ENCODE data around the gene CUEDC2.
A peak's percentile ranks its signal among the peaks of the same experiment; 100 is the strongest.

CUEDC2 gene

GRCh38 chr10:102434394-102435132 lies 2.2 kb upstream of the CUEDC2 start:
- DNase-seq (ENCODE audit: extremely low read depth, insufficient read length): no peak
- TF ChIP-seq CTCF (IDR thresholded peaks at IDR 0.05; ENCODE audit: insufficient read depth, low read length, poor library complexity, severe bottlenecking): no peak
- no peaks in the 10 kb centered on the region for H3K27me3 ChIP-seq (replicated peaks; ENCODE audit: control insufficient read depth, insufficient read depth, low read length)
- H3K36me3 ChIP-seq (ENCODE audit: control insufficient read depth, insufficient read depth, low read length): no peaks in the 10 kb centered on the region
- H3K4me3 ChIP-seq (replicated peaks; ENCODE audit: low read depth, low read length): no peak overlapping the region

DNA sequence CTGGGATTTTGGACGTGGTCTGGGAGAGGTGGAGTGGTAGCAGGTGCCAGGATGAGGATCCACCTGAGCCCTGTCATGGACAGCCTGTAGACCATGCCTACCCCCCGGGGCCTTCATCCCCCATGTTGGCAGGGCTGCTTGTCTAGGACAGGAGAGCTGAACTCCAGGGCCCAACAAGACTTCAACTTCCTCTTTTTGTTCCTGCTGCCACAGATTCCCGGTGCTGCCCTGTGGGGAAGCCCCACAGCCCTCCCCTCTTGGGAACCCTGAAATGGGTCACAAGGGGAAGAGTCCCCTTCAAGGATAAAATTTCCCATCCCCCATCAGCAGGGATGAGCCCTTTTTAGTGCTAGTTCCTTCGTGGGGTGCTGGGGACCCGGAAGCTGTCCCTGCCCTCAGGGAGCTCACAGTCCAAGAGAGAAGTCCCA lies 1.3 kb upstream of the CUEDC2 start:
- H3K4me3 ChIP-seq (replicated peaks; ENCODE audit: low read depth, low read length): no peak overlapping the region
- H3K36me3 ChIP-seq (ENCODE audit: control insufficient read depth, insufficient read depth, low read length): no peaks in the 10 kb centered on the region
- no peak for TF ChIP-seq CTCF (IDR thresholded peaks at IDR 0.05; ENCODE audit: insufficient read depth, low read length, poor library complexity, severe bottlenecking)
- H3K27me3 ChIP-seq (replicated peaks; ENCODE audit: control insufficient read depth, insufficient read depth, low read length): no peaks in the 10 kb centered on the region
- DNase-seq (ENCODE audit: extremely low read depth, insufficient read length): no peak

DNA sequence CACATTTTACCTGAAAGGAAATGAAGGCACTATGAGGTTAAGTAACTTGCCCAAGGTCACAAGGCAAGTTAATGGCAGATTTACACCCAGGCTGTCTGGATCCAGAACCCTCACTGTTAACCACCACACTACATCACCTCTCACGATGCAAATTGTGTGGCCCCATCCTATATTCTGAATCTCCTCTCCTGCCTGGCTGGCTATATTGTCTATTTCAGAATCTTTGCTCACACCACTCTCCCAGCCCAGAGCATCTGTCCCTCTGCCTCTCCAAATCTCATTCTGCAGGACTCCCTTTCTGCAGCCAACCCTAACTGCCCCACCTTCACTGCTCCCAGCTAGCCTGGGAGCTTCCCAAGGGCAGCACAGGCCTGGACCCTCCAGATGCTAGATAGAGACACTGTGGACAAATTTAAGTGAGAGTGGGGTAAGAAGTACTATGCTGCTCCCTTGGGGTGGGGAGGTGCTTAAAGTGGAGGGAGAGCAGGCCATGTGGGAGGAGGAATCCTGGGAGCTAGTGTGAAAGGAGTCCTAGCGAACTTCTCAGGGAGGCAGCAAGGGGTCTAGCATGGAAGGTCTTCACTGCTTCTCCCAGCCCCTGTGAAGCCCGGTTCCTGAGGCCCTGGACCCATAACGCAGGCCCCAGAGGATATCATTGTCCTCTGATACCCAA lies 786 bp downstream of the CUEDC2 start:
- peak overlapping the region; percentile 93 for H3K4me3 ChIP-seq (replicated peaks; ENCODE audit: low read depth, low read length)
- DNase-seq (ENCODE audit: extremely low read depth, insufficient read length): no peak
- no peaks in the 10 kb centered on the region for H3K27me3 ChIP-seq (replicated peaks; ENCODE audit: control insufficient read depth, insufficient read depth, low read length)
- H3K36me3 ChIP-seq (ENCODE audit: control insufficient read depth, insufficient read depth, low read length): no peaks in the 10 kb centered on the region
- TF ChIP-seq CTCF (IDR thresholded peaks at IDR 0.05; ENCODE audit: insufficient read depth, low read length, poor library complexity, severe bottlenecking): no peak

DNA sequence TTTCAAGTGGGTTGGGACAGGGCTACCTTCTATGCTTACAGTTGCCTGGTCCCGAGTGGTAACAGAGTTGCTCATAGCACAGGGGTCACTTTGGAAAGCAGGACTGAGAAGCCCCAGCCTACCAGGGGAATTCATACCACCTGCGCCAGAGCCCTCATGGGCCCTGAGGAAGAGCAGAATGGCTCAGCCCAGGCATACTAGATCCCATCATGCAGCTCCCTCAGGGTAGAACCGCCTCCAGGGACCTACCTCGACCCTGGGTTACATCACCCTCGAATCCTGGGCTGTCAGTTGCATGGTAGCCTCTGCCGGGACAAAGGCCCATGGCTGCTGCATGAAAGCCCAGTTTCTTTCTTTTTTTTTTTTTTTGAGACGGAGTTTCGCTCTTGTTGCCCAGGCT lies 2.9 kb downstream of the CUEDC2 start:
- no peak overlapping the region for H3K4me3 ChIP-seq (replicated peaks; ENCODE audit: low read depth, low read length)
- TF ChIP-seq CTCF (IDR thresholded peaks at IDR 0.05; ENCODE audit: insufficient read depth, low read length, poor library complexity, severe bottlenecking): no peak
- H3K36me3 ChIP-seq (ENCODE audit: control insufficient read depth, insufficient read depth, low read length): peaks cover 3% of the 10 kb centered on the region; the same call in 1 of the 2 replicates

GRCh38 chr10:102426803-102427287 lies 5.5 kb downstream of the CUEDC2 start:
- no peak for TF ChIP-seq CTCF (IDR thresholded peaks at IDR 0.05; ENCODE audit: insufficient read depth, low read length, poor library complexity, severe bottlenecking)
- DNase-seq (ENCODE audit: extremely low read depth, insufficient read length): no peak
- Histone ChIP-seq H3K27me3 (replicated peaks; ENCODE audit: control insufficient read depth, insufficient read depth, low read length) (no peaks in the 10 kb centered on the region), H3K4me3 (replicated peaks; ENCODE audit: low read depth, low read length) (no peak overlapping the region), H3K36me3 (ENCODE audit: control insufficient read depth, insufficient read depth, low read length) (peaks cover 7% of the 10 kb centered on the region)

More for the DNA sequence above, 2.9 kb downstream of the CUEDC2 start:
- no peaks in the 10 kb centered on the region for H3K27me3 ChIP-seq (replicated peaks; ENCODE audit: control insufficient read depth, insufficient read depth, low read length)
- no peak for DNase-seq (ENCODE audit: extremely low read depth, insufficient read length)
